HL-60 (cell line): Measurements from ENCODE around the gene SLC17A4.

Experiments
- DNase-seq, 2 experiments: peaks; one replicate each; pipeline ENCODE4 v3.0.0-alpha.2; 2010 to 2020; ENCODE audit warnings: low read depth in 1 of 2, low spot score in 1 of 2
- H3K27ac ChIP-seq: fragments of 250-450 bp; sonication (Bioruptor Pico); replicated peaks from 2 replicates; pipeline ENCODE4 v1.5.1; 2020; ENCODE audit warnings: mild to moderate bottlenecking, moderate library complexity
- H3K27me3 ChIP-seq: fragments of 250-450 bp; sonication (Bioruptor Pico); 2 replicates; pipeline ENCODE4 v1.5.1; 2021; ENCODE audit warnings: mild to moderate bottlenecking, moderate library complexity; ENCODE audit not compliant: insufficient read depth, poor library complexity, severe bottlenecking
- H3K4me3 ChIP-seq: replicated peaks from 2 replicates; pipeline ENCODE4 v1.5.1; 2011; ENCODE audit warnings: mild to moderate bottlenecking, control low read depth, low read length; ENCODE audit not compliant: insufficient read depth
- GABPA ChIP-seq: IDR thresholded peaks from 2 replicates; pipeline ENCODE4 v1.6.1; 2012; ENCODE audit warnings: low read depth
- POLR2AphosphoS5 ChIP-seq: IDR thresholded peaks from 2 replicates; pipeline ENCODE4 v1.6.1; 2012; ENCODE audit warnings: low read depth
- REST ChIP-seq: IDR thresholded peaks from 2 replicates; pipeline ENCODE4 v1.6.1; 2012; ENCODE audit warnings: low read depth; ENCODE audit not compliant: insufficient replicate concordance
- SPI1 ChIP-seq: IDR thresholded peaks from 2 replicates; pipeline ENCODE4 v1.6.1; 2012; ENCODE audit warnings: low read depth, mild to moderate bottlenecking, borderline replicate concordance
- TF ChIP-seq, protein P1 (sequence below): IDR thresholded peaks from one replicate; pipeline ENCODE4 v1.5.1; 2011; ENCODE audit warnings: low read length, control low read depth, inconsistent platforms; ENCODE audit not compliant: insufficient read depth

SLC17A4 gene

GRCh38 chr6:25774120-25774715, 19.7 kb downstream of the SLC17A4 start:
- H3K27ac ChIP-seq: no peak overlapping the region
- TF ChIP-seq, protein P1, sequence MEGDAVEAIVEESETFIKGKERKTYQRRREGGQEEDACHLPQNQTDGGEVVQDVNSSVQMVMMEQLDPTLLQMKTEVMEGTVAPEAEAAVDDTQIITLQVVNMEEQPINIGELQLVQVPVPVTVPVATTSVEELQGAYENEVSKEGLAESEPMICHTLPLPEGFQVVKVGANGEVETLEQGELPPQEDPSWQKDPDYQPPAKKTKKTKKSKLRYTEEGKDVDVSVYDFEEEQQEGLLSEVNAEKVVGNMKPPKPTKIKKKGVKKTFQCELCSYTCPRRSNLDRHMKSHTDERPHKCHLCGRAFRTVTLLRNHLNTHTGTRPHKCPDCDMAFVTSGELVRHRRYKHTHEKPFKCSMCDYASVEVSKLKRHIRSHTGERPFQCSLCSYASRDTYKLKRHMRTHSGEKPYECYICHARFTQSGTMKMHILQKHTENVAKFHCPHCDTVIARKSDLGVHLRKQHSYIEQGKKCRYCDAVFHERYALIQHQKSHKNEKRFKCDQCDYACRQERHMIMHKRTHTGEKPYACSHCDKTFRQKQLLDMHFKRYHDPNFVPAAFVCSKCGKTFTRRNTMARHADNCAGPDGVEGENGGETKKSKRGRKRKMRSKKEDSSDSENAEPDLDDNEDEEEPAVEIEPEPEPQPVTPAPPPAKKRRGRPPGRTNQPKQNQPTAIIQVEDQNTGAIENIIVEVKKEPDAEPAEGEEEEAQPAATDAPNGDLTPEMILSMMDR: no peak
- TF ChIP-seq SPI1 (no peak), GABPA (no peak), POLR2AphosphoS5 (no peak)
- no peak overlapping the region for H3K4me3 ChIP-seq
- H3K27me3 ChIP-seq: no peaks in the 10 kb centered on the region
- DNase-seq: no peak

DNA sequence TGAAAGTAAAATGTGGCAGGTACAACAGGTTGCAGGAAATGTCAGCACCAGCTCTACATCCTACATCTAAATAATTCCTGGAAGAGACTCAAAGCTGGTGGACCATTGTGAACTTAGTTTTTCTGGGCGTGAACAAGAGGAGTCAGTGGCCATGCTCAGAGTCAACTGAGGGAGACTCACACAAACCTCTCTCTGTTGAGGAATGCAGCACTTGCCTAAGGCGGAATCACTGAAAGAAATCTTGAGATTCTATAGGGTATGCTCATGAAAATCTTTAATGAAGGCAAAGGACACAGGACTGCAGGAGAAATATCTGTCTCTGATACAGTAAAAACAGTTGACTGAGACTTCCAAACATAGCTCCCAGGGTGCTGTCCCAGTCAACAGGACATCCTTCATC, 22.5 kb downstream of the SLC17A4 start:
- Histone ChIP-seq H3K27ac (no peak overlapping the region), H3K27me3 (no peaks in the 10 kb centered on the region), H3K4me3 (no peak overlapping the region)
- no peak for DNase-seq
- TF ChIP-seq POLR2AphosphoS5: no peak
- no peak for TF ChIP-seq SPI1
- TF ChIP-seq, protein P1: no peak
- no peak for TF ChIP-seq GABPA
- no peak for TF ChIP-seq REST

DNA sequence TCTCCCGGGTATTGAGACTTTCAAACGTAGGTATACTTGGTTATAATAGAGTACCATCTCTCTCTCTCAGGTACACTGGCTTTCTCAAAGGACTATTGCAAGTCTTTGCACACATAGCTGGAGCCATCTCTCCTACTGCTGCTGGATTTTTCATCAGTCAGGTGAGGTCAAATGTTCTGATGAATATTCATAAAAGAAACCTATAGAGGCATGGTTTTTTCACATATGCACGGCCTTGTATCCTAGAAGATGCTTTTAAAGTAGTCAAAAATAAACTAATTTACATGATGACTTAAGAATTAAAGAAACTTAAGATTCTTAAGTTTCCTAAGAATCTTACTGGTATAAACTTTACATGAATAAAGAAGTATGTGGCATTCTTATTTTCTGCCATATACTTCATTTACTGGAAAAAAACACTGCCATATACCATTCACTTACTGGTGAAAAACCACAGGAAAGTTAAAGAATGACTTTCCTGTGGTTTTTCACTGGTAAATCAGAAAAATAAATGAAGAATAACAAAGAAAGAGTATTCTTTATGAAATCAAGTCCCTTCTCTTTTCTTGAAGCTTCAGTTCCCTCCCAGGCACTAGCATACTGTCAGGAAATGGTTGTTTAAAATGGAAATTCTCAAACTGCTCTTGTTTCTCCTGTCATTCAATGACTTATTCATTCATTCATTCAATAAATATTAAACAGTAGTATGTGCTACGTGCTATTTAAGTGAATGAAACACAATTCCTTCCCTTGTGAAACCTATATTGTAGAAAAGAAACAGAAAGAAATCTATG, 23.5 kb downstream of the SLC17A4 start:
- no peak for TF ChIP-seq SPI1
- no peak for DNase-seq
- no peak overlapping the region for H3K4me3 ChIP-seq
- no peaks in the 10 kb centered on the region for H3K27me3 ChIP-seq
- H3K27ac ChIP-seq: no peak overlapping the region

- TF ChIP-seq SPI1 (no peak), POLR2AphosphoS5 (no peak), GABPA (no peak), REST (no peak)
- TF ChIP-seq, protein P1: no peak
- DNase-seq: no peak
- no peak overlapping the region for H3K27ac ChIP-seq
- no peak overlapping the region for H3K4me3 ChIP-seq
- no peaks in the 10 kb centered on the region for H3K27me3 ChIP-seq
These were observed 26.6 kb downstream of the SLC17A4 start for GRCh38 chr6:25781134-25781533.
